GM23248 (cell line): Measurements from ENCODE around the gene KLHDC3. TPM values are rescaled to one million over a fixed set of nuclear protein-coding genes. Genes with fewer than 3 reads are reported as not detected.

Source experiments
- DNase-seq: peaks from one replicate; pipeline ENCODE4 v3.0.0-alpha.2; 2015
- H2AFZ ChIP-seq: fragments of 200-600 bp; sonication (generic); 2 replicates; pipeline ENCODE4 v1.6.1; 2016; ENCODE audit warnings: antibody characterized with exemption
- H3F3A ChIP-seq: fragments of 200-600 bp; sonication (generic); 2 replicates; pipeline ENCODE4 v1.6.1; 2016; ENCODE audit warnings: mild to moderate bottlenecking, antibody characterized with exemption, mixed run types; ENCODE audit not compliant: insufficient read depth
- H3K27ac ChIP-seq: fragments of 200-600 bp; sonication (generic); 2 replicates; pipeline ENCODE4 v1.5.1; 2016; ENCODE audit warnings: mild to moderate bottlenecking
- H3K27me3 ChIP-seq: fragments of 200-600 bp; sonication (generic); replicated peaks from 2 replicates; pipeline ENCODE4 v1.6.1; 2016; ENCODE audit warnings: mild to moderate bottlenecking; ENCODE audit not compliant: insufficient read depth
- H3K36me3 ChIP-seq: fragments of 200-600 bp; sonication (generic); 2 replicates; pipeline ENCODE4 v1.6.1; 2016; ENCODE audit warnings: low read depth, mild to moderate bottlenecking
- H3K4me1 ChIP-seq: fragments of 200-600 bp; sonication (generic); 2 replicates; pipeline ENCODE4 v1.6.1; 2016; ENCODE audit warnings: mild to moderate bottlenecking; ENCODE audit not compliant: insufficient read depth
- H3K4me2 ChIP-seq: fragments of 200-600 bp; sonication (generic); one replicate; pipeline ENCODE4 v1.6.1; 2016; ENCODE audit warnings: mild to moderate bottlenecking; ENCODE audit not compliant: unreplicated experiment
- H3K4me3 ChIP-seq: fragments of 200-600 bp; sonication (generic); 2 replicates; pipeline ENCODE4 v1.5.1; 2016; ENCODE audit warnings: mild to moderate bottlenecking
- H3K79me2 ChIP-seq: fragments of 200-600 bp; sonication (generic); 2 replicates; pipeline ENCODE4 v1.6.1; 2016; ENCODE audit warnings: mild to moderate bottlenecking; ENCODE audit not compliant: insufficient read depth
- H3K9ac ChIP-seq: fragments of 200-600 bp; sonication (generic); 2 replicates; pipeline ENCODE4 v1.6.1; 2016; ENCODE audit warnings: mild to moderate bottlenecking
- H3K9me2 ChIP-seq: fragments of 200-600 bp; sonication (generic); 2 replicates; pipeline ENCODE4 v1.6.1; 2016; ENCODE audit warnings: mixed run types, mild to moderate bottlenecking, moderate library complexity; ENCODE audit not compliant: insufficient read depth
- H3K9me3 ChIP-seq: fragments of 200-600 bp; sonication (generic); one replicate; pipeline ENCODE4 v1.6.1; 2017; ENCODE audit warnings: low read depth
- H4K20me1 ChIP-seq: fragments of 200-600 bp; sonication (generic); 2 replicates; pipeline ENCODE4 v1.6.0; 2016; ENCODE audit not compliant: insufficient read depth
- EZH2 ChIP-seq: fragments of 200-600 bp; sonication (generic); IDR thresholded peaks from 2 replicates; pipeline ENCODE4 v1.6.1; 2018; ENCODE audit warnings: antibody characterized with exemption, mild to moderate bottlenecking; ENCODE audit not compliant: insufficient read depth, poor library complexity, severe bottlenecking
- EZH2phosphoT487 ChIP-seq: fragments of 200-600 bp; sonication (generic); IDR thresholded peaks from 2 replicates; pipeline ENCODE4 v1.6.1; 2018; ENCODE audit warnings: antibody characterized with exemption, moderate library complexity, mild to moderate bottlenecking, low read depth; ENCODE audit not compliant: insufficient read depth
- WGBS, 2 experiments: methylation state at CpG; one replicate each; pipeline ENCODE4 v1.1.6; 2015 to 2017; ENCODE audit warnings: low lambda C conversion rate in 2 of 2, low coverage in 1 of 2; ENCODE audit errors: missing lambda C conversion rate in 2 of 2; 5-methylcytosine and 5-hydroxymethylcytosine counted together
- in situ Hi-C: fragments of 300-500 bp; cut with MboI; formaldehyde crosslinking; loops from 2 replicates; pipeline ENCODE4 v1.15.0; 2020
- polyA plus RNA-seq: library from polyadenylated mRNA; unstranded; fragments of >200 nt; fragmentation: Nextera tagmentation; extraction: Ambion mirVana; gene quantifications from 2 replicates; pipeline ENCODE4 v1.2.1, GENCODE V29; 2016
- total RNA-seq: library from RNA; depleted of rRNA; stranded (reverse); fragments of >200 nt; shearing (Covaris generic); gene quantifications from 2 replicates; pipeline ENCODE4 v1.2.3, GENCODE V29; 2014

Gene KLHDC3
- total and polyA plus RNA-seq, 2 experiments from 2014 or later: 94.3 to 129 TPM

DNA sequence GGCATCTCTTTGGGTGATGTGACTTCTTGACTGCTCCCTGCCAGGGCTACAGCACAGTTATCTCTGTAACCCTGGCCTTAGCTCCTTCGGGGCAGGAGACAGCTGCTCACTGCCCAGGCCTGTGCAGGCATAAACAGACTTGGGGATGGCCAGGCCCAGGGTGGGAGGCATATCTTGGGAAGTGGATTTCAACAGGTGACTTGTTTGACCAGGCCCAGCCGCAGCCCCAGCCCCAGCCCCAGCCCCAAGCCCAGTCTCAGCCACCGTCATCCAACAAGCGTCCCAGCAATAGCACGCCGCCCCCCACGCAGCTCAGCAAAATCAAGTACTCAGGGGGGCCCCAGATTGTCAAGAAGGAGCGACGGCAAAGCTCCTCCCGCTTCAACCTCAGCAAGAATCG lies 7.8 kb upstream of the KLHDC3 start:
- no peak overlapping the region for H3K4me2 ChIP-seq
- DNase-seq: no peak
- H3K4me1 ChIP-seq: no peaks in the 10 kb centered on the region
- no peaks in the 10 kb centered on the region for H4K20me1 ChIP-seq
- whole genome bisulfite sequencing, 2 experiments: 96 to 97% methylated on average over 11 of the region's 11 CpGs
- H3F3A ChIP-seq: 0 out of 2 replicates have a peak, but pooled peaks cover 13% of the 10 kb centered on the region
- H3K79me2 ChIP-seq: peaks cover 14% of the 10 kb centered on the region
- in situ Hi-C loops: no loop called here
- no peaks in the 10 kb centered on the region for H3K9me3 ChIP-seq
- no peak overlapping the region for H3K27ac ChIP-seq
- no peak overlapping the region for H3K4me3 ChIP-seq
- H2AFZ ChIP-seq: no peak overlapping the region
- no peaks in the 10 kb centered on the region for H3K9me2 ChIP-seq
- H3K9ac ChIP-seq: no peak overlapping the region
- H3K27me3 ChIP-seq: no peaks in the 10 kb centered on the region
- H3K36me3 ChIP-seq: peaks cover 5% of the 10 kb centered on the region; the same call in 1 of the 2 replicates
- TF ChIP-seq EZH2phosphoT487 (no peak), EZH2 (no peak)

DNA sequence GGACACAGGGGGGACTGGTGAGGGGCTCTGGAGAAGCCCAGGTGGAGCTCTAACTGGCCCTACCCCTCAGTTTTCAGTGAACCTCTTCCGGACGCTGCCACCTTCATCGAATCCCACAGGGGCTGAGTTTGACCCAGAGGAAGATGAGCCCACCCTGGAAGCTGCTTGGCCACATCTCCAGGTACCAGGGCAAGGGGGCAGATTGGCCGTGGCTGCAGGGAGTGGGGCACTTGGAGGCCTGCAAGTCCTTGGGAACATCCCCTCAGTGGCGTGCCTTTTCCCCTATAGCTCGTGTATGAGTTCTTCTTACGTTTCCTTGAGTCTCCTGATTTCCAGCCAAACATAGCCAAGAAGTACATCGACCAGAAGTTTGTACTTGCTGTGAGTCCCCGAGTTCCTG lies 6.9 kb upstream of the KLHDC3 start:
- no peak overlapping the region for H2AFZ ChIP-seq
- no peak overlapping the region for H3K27ac ChIP-seq
- H3K9me2 ChIP-seq: no peaks in the 10 kb centered on the region
- H3K79me2 ChIP-seq: peaks cover 19% of the 10 kb centered on the region
- H3K4me2 ChIP-seq: no peak overlapping the region
- in situ Hi-C loops: no loop called here
- no peak overlapping the region for H3K4me3 ChIP-seq
- no peak overlapping the region for H3K9ac ChIP-seq
- no peaks in the 10 kb centered on the region for H3K27me3 ChIP-seq
- H4K20me1 ChIP-seq: no peaks in the 10 kb centered on the region
- WGBS, 2 experiments: 97 to 99% methylated on average over 9 of the region's 9 CpGs
- 0 out of 2 replicates have a peak, but pooled peaks cover 13% of the 10 kb centered on the region for H3F3A ChIP-seq
- H3K9me3 ChIP-seq: no peaks in the 10 kb centered on the region
- no peak for DNase-seq
- TF ChIP-seq EZH2 (no peak), EZH2phosphoT487 (no peak)
- peaks cover 6% of the 10 kb centered on the region; the same call in 1 of the 2 replicates for H3K4me1 ChIP-seq
- peaks cover 8% of the 10 kb centered on the region; the same call in 1 of the 2 replicates for H3K36me3 ChIP-seq

DNA sequence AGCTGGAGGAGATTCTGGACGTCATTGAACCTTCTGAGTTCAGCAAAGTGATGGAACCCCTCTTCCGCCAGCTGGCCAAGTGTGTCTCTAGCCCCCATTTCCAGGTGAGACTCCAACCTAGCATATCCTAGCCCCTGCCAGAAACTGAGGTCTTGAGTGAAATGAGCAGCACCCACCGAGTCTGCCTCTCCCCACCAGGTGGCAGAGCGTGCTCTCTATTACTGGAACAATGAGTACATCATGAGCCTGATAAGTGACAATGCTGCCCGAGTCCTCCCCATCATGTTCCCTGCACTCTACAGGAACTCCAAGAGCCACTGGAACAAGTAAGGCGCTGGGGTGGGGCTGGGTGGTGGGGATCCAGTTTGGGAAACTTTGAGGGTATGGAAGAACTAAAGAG lies 4.9 kb upstream of the KLHDC3 start:
- Histone ChIP-seq H3K4me3 (no peak overlapping the region), H3K4me2 (no peak overlapping the region), H2AFZ (no peak overlapping the region), H3K9ac (no peak overlapping the region), H3K9me3 (no peaks in the 10 kb centered on the region), H3K27ac (no peak overlapping the region), H3F3A (0 out of 2 replicates have a peak, but pooled peaks cover 18% of the 10 kb centered on the region), H3K36me3 (peaks cover 8% of the 10 kb centered on the region; the same call in 1 of the 2 replicates), H3K9me2 (no peaks in the 10 kb centered on the region), H3K4me1 (peaks cover 15% of the 10 kb centered on the region), H3K27me3 (no peaks in the 10 kb centered on the region), H3K79me2 (peaks cover 35% of the 10 kb centered on the region), H4K20me1 (no peaks in the 10 kb centered on the region)
- in situ Hi-C loops: no loop called here
- 53 to 62% methylated on average over 6 of the region's 6 CpGs for WGBS, 2 experiments
- DNase-seq: peak; percentile 63
- no peak for TF ChIP-seq EZH2phosphoT487
- TF ChIP-seq EZH2: no peak

DNA sequence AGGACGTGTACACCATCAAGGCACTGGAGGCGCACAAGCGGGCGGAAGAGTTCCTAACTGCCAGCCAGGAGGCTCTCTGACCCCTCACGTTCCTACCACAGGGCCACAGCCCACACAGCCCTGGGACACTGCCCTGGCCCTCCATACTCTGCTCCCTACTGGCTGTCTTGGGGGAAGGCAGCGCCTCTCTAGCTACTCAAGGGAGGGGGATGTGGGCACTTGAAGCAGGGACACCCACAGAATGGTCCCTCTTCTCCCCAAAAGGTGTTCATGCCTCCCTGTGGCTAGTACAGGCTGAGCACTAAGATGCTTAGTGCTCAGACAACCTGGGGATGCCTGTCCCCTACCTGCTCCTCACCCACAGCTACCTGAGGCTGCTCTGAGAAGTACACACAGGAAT lies 2.8 kb upstream of the KLHDC3 start:
- WGBS, 2 experiments: 82 to 85% methylated on average over 6 of the region's 6 CpGs
- TF ChIP-seq EZH2: no peak
- TF ChIP-seq EZH2phosphoT487: no peak
- in situ Hi-C loops: no loop called here
- H3K27me3 ChIP-seq: no peaks in the 10 kb centered on the region
- peaks cover 4% of the 10 kb centered on the region; the same call in 1 of the 2 replicates for H3K36me3 ChIP-seq
- no peak overlapping the region for H3K4me3 ChIP-seq
- H4K20me1 ChIP-seq: no peaks in the 10 kb centered on the region
- 0 out of 2 replicates have a peak, but pooled peaks cover 13% of the 10 kb centered on the region for H3F3A ChIP-seq
- H2AFZ ChIP-seq: no peak overlapping the region
- no peak overlapping the region for H3K9ac ChIP-seq
- peaks cover 55% of the 10 kb centered on the region for H3K79me2 ChIP-seq
- DNase-seq: no peak
- H3K4me2 ChIP-seq: no peak overlapping the region
- H3K9me3 ChIP-seq: no peaks in the 10 kb centered on the region
- H3K9me2 ChIP-seq: no peaks in the 10 kb centered on the region
- H3K4me1 ChIP-seq: peaks cover 25% of the 10 kb centered on the region
- H3K27ac ChIP-seq: no peak overlapping the region
